Stimulated activated CD8-positive, alpha-beta memory T cell treated with anti-CD3 and anti-CD28 coated beads, Interleukin-12 subunit alpha, Interleukin-12 subunit beta, amount 100 ng/mL, for 24 hours (primary cell): ENCODE measurements around the gene CNBD2.
"Not testable (repeated sequence)": the region's sequence is repeated elsewhere in the genome, so short reads cannot be mapped to it uniquely, and the experiment has no call there.

Experiments used
- DNase-seq: peaks from one replicate; pipeline ENCODE4 v3.0.0-alpha.2; 2020; ENCODE audit errors: extremely low read depth

Gene CNBD2

DNA sequence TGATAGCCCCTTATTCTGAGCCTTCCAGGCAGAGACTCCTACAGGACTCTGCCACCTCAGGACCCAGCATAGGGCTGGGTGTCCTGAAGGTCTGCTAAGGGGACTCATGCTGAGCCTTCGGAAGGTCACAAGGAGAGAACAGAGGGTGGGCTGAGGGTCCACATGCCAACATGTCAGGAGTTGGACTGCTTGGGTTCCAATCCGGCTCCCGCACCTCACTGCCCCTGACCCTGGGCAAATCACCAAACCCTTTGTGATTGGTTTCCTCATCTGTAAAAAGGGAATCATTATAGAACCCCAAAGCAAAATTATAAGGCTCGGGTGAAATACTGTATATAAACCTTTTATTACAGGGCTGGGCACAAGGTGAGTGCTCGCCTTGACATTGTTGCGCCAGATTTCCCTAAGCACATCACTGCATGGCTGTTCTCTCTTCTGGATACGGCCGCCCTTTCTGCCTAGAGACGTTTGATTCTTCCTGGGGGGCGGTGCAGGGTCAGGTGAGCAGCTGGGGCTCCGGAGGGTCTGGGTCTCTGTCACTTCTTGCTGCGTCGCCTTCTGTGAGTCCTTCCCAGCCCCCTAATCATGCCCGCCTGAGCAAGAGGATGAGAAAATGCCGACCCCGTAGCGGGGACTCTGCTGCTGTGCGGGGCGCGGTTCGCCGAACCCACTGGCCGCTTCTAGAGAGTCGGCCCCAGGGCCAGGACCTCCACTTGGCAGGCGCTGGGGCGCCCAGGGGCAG lies 95.7 kb downstream of the CNBD2 start:
- no peak for DNase-seq

DNA sequence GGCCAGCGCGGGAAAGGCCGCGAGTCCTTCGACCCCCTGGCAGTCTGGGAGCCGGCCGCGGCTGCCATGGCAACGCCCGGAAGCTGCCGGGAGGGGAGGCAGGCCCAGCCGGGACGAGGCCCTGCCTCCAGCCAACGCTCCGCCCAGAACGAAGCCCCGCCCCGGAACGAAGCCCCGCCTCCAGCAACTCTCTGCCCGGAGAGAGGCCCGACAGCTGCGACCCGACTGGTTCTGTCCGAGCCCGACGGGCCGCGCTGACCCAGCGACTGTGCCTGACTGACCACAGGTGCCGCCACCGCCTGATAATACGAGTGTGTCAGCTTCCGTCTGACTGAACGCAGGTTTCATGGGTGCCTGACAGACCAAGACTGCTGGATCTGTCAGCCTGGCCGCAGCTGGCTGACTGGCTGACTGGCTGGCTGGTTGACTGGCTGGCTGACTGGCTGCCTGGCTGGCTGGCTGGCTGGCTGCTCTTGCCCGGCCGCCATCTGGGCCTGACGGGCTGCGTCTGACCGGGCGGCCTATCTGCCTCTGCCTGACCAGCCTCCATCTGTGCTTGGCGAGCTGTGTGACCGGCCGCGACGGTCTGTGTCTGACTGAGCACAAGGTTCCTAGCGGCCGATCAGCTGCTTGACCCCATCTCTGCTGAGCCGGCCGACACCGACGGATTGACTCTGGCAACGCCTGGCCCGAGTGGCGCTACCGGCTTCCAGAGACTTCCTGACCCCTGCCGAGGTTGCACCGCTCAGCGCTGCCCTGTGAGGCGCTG lies 96.5 kb downstream of the CNBD2 start:
- DNase-seq: peak; percentile 79

DNA sequence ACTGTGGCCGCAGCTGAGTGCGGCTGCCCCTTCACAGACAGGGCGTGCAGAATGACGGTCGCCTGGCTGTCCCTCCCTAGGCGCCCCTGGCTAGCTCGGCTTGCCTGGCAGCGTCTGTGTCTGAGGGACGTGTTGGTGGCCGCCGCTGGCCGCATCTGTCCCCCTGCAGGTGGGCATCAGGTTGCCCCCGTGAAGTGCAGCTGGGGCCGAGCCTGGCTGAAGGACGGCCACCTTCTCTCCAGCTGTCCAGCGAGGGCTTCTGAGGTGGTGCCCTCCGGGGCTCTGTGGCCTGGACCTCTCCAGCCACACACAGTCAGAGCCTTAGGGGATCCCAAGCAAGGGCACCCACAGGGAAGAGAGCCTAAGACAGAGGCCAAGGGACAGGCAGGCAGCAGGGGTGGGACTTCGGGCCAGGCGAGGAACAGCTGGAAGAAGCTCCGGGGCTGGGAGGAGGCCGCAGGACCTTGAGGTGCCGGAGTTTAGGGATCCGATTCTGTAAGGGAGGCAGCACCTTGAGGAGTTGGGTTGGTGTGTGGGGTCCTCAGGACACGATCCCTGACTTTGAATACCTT lies 97.1 kb downstream of the CNBD2 start:
- DNase-seq: no peak

DNA sequence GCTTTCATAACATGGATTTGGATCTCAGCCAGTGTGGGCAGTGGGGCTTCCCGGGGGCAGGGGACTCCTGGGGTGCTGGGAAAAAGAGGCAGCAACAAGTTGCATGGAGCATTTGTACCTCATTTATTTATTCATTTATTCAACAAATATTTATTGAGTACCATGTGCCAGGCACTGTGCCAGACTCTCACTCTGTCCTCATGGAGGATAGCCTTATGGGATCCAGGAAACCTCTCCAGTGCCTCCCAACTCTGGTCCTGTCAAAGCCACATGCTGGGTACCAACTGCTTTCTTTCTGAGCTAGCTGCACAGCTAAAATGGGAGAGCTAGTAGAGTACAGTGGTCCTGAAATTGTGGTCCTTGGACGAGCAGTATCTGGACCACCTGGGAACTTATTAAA lies 98.4 kb downstream of the CNBD2 start:
- no peak for DNase-seq

DNA sequence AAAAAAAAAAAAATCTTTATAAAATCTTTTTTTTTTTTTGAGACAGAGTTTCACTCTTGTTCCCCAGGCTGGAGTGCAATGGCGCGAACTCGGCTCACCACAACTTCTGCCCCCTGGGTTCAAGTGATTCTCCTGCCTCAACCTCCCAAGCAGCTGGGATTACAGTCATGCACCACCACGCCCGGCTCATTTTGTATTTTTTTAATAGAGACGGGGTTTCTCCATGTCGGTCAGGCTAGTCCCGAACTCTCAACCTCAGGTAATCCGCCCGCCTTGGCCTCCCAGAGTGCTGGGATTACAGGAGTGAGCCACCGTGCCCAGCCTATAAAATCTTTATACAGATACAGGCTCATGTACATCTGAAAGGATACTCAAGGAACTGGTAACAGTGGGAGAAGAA lies 100.1 kb downstream of the CNBD2 start:
- DNase-seq: not testable (repeated sequence)

DNA sequence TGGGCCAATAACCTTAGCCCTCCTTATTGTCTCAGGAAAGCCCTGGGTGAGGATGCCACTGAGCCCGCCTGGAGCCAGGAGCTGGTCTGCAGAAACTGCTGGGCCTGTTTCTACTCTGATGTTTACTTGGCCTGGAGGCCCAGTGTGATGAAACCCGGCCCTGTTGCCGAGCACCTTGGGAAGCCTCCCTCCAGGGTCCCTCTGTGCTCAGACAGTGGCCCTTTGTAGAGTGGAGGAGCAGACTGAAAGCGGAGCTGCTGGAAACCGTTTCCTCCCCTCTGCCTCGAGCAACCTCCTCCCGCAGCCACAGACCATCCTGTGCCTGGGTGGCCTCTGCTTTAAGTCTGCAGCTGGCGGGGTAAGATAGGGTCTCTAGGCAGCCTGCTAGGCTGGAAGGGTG lies 102.1 kb downstream of the CNBD2 start:
- no peak for DNase-seq

DNA sequence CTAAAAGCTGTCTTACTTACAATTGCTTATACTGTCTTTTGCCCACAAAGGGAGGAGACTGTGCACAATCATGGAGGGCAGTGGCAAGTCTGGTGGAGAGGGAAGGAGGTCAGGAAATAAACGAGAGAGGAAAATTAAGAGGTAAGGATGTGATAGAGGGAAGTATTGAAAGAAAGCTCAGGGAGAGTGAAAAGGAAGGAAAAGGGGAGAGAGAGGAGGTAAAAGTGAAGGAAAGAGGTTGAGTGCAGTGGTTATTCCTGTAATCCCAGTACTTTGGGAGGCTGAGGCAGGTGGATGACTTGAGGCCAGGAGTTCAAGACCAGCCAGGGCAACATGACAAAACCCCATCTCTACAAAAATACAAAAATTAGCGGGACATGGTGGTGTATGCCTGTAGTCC lies 103.5 kb downstream of the CNBD2 start:
- DNase-seq: no peak

DNA sequence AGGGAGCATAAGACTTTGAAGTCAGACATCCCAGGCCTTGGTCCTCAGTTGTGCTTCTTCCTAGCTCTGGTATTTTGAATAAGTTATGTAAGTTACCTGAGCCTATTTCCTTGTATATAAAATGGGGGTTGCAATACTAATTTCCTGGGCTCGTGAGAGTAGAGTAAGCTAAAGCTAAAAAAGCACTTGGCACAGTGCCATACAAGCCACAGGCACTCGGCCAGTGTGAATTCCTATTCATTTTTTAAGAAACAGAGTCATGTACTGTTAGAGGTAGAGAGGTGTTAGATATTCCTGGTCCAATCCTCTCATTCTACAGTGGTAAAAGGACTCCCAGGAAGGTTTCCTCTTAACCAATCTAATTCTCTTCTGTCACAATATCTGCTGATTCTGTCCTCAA lies 106.6 kb downstream of the CNBD2 start:
- DNase-seq: no peak

DNA sequence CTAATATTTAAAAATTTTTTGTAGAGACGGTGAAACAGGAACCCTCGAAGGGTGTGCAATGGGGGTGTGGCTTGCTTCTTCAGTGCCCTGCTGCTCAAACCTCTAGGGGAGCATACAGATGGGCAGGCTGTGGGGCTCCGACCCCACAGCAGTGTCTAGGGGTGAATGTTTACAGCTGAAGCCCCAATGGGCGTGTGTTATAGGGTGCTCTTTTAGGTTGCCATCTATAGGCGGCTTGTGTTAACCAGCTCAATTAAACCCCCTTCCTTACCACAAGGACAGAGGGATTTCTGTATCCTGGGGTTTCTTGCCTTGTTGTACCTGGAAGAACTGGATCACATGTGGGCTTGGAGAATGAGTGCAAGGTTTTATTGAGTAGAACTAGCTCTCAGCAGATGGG lies 109.4 kb downstream of the CNBD2 start:
- DNase-seq: not testable (repeated sequence)

DNA sequence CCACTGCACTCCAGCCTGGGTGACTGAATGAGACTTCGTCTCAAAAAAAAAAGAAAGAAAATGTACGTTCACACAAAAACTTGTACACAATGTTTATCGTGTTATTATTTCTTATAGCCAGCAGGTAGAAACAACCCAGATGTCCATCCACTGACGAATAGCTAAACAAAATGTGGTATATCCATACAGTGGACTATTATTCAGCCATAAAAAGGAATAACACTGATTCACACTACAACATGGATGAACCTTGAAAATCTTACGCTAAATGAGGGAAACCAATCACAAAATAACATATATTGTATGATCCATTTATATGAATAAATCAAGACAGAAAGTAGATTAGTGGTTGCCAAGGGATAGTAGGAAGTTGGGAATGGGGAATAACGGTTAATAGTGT lies 111.1 kb downstream of the CNBD2 start:
- DNase-seq: no peak

DNA sequence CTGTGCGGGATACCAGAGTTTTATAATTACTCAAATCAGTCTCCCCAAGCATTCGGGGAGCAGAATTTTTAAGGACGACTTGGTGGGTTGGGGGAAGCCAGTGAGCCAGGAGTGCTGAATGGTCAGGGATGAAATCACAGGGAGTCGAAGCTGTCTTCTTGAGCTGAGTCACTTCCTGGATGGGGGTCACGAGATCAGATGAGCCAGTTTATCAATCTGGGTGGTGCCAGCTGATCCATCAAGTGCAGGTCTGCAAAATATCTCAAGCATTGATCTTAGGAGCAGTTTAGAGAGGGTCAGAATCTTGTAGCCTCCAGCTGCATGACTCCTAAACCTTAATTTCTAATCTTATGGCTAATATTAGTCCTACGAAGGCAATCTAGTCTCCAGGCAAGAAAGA lies 111.6 kb downstream of the CNBD2 start:
- not testable (repeated sequence) for DNase-seq
